NOMO-1 (cell line): ENCODE results near the gene GPLD1.
"Not testable (repeated sequence)": the region's sequence is repeated elsewhere in the genome, so short reads cannot be mapped to it uniquely, and the experiment has no call there.

ENCODE experiments used
- DNase-seq, 2 experiments: peaks; one replicate each; lab custom pipeline; 2025; ENCODE audit not compliant: unreplicated experiment in 2 of 2; lab: John Stamatoyannopoulos, UW

GPLD1 gene

GRCh38 chr6:24425091-24425490 is 64.3 kb downstream of the GPLD1 start:
- DNase-seq: no peak

GRCh38 chr6:24419526-24419925 is 69.9 kb downstream of the GPLD1 start:
- no peak for DNase-seq

GRCh38 chr6:24415753-24416152 is 73.6 kb downstream of the GPLD1 start:
- DNase-seq: no peak

DNA sequence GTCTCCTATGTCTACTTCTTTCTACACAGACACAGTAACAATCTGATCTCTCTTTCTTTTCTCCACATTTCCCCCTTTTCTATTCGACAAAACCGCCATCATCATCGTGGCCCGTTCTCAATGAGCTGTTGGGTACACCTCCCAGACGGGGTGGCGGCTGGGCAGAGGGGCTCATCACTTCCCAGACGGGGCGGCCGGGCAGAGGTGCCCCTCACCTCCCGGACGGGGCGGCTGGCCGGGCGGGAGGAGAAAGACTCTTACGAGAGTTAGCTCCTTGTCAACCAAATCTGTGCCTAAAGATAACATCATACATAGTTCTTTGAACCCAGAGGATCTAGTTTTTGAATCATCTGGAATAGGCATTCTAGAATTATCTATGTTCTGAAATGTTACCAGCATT is 74.8 kb downstream of the GPLD1 start:
- not testable (repeated sequence) for DNase-seq

DNA sequence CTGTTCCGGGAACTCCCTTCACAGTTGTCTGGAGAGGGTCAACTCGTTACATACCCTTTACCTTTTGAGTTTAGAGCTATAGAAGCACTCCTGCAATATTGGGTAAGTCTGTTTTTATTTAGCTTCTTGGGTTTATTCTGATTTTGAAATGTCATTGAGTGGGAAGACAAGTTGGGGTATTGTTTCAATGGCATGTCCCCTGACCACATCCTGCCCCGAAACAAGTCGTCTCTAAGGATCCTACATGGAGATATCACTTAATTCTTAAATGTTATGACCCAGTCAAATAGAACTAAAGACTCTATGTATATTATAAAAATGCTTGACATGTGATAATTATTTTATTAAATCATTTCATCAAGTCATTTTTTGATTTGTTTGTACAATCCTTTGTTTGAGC is 77.1 kb downstream of the GPLD1 start:
- DNase-seq: no peak

GRCh38 chr6:24410622-24411021 is 78.8 kb downstream of the GPLD1 start:
- no peak for DNase-seq

GRCh38 chr6:24408719-24409410 is 80.5 kb downstream of the GPLD1 start:
- DNase-seq: no peak

DNA sequence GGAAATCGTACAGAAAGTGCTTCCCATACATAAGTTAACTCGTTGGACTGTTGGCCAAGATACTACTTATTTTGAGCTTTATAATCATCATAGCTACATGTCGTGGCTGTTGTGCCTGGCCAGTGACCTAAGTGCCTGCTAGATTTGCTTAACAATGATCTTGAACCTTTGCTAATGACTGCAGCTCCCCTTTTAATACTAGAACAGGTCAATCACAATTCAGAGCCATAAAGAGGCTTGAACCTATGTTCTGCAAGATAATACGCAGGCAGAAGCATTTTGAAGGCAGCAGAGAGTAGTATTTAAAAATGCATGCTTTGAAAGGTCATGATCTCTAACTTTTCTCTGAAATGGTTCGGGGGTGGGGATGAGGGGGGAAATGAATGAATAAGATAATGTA is 84.1 kb downstream of the GPLD1 start:
- no peak for DNase-seq

DNA sequence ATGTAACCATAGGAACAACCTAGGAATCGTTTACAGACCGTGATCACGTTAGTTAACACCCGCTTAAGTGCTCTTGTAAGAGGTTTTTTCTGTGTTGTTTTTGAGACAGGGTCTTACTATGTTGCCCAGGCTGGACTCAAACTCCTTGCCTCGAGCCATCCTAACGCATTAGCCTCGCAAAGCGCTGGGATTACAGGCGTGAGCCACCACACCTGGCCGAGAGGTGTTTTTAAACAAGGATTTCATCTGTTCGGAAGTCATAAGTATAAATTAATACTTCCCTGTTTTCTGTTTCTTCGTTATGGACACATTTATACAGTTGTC is 85.9 kb downstream of the GPLD1 start:
- DNase-seq: no peak

GRCh38 chr6:24402697-24403500 is 86.5 kb downstream of the GPLD1 start, which contains the start of gene MRS2:
MRS2 (plus strand) TSS chr6:24402936; CDS start chr6:24403047, 111 bp downstream.
- DNase-seq: peak; percentile 33 to 55

DNA sequence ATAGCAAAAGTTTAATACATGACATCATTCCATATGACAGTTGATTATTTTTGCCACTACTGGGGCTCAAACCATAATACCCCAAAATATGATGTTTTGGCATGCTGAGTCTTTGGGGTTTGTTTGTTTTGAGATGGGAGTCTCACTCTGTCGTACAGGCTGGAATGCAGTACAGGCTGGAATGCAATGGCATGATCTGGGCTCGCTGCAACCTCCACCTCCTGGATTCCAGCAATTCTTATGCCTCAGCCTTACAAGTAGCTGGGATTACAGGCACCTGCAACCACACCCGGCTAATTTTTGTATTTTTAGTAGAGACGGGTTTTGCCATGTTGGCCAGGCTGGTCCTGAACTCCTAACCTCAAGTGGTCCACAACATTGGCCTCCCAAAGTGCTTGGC is 87.9 kb downstream of the GPLD1 start:
- no peak for DNase-seq

- not testable (repeated sequence) for DNase-seq
Measured at GRCh38 chr6:24400045-24401039, 89.0 kb downstream of the GPLD1 start.

DNA sequence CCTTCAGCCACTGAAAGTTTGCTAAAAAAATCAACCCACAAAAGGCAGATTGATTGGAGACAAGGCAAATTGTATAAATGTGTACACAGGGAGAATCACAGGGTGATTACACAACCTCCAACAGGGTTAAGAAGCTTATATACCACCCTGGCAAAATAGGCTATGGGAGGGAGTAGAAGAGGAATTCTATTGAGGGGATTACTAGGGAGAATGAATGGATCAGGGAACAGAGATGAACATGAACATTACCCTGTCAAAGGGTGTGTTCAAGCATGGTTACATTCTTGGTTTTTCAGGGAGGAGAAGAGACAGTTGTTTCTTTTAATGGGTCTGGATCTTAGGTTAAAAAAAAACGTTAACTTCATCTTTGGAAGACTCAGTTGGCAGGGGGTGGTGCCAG is 91.7 kb downstream of the GPLD1 start:
- no peak for DNase-seq

DNA sequence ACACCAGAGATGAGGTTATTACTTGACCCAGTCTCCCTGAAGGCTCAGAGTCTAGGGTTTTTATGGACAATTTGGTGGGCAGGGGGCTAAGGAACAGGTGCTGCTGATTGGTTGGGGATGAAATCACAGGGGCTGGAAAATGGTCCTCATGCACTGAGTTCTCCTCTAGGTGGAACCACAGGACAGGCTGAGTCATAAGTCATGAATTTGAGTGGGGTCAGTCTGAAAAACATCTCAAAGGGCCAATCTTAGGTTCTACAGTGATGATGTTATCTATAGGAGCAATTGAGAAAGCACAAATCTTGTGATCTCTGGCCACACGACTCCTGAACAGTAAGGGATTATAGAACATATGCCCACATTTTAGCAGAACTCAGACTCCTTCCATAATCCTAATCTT is 92.6 kb downstream of the GPLD1 start:
- no peak for DNase-seq

DNA sequence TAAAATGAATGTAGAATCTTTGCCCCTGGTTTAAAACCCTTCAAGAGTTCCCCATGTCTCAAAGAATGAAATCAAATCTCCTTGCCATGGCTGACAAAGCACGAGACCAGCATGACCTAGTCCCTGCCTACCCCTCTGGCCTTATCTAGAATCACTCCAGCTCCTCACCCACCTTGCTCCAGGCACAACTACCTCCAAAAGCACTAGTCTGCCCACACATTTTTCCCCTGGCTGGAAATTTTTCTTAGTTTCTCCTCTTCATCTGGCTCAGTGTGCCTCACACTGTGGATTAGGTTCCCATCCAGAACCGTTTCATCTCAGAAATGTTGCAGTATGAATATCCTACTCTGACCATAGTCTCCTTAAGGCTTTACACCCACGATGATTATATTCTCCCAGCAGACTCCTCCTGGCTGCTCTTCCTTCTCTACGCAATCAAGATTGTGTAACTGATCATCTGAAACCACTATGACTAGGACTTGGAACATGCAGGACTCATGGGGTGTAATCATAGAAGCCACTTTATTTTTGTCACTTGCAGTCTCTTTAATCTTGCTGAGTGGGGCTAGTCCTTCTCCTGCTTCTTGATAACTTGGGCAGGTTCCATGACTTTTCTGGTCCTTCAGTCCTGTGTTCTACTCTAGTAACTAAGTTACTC is 94.5 kb downstream of the GPLD1 start:
- peak; percentile 28 to 66 for DNase-seq

GRCh38 chr6:24394061-24394779 is 95.2 kb downstream of the GPLD1 start:
- no peak for DNase-seq

- no peak for DNase-seq
Measured at GRCh38 chr6:24391756-24392405, 97.5 kb downstream of the GPLD1 start.

DNA sequence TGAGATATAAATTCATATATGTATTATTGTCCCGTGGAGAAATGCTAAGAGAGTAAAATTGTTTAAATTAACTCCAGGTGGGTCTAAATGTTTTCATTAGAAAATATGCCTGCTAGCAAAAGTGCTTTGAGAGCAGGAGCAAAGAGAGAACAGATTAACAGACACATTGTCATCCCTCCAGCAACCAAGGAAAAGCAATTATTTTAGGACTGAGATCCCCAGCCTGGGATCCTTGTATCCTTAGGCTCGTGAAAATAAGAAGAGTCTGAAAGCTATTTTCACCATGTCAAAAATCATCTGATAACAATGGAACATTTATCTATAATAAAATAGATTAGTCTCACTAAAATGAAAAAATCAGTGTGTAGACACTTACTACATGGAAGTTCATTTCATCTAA is 98.2 kb downstream of the GPLD1 start:
- no peak for DNase-seq

DNA sequence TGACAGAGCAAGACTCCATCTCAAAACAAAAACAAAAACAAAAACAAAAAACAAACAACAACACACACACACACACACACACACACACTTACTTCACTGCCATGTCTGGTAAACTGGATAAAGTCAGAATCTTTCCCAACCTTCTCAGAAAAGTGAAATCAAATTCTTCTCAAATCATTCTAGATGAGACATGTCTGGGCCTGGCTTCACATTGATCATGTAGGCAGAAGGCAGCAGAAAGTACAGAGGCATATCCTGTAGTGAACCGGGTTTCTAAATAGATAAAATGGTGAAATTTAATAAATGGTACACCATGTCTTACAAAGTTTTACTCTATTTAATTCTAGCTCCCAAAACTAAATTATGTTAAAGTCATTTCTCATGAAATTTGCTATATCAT is 101.6 kb downstream of the GPLD1 start:
- DNase-seq: no peak
